Measurements from ENCODE around the gene SLC26A2.
"Not testable (repeated sequence)": the region's sequence is repeated elsewhere in the genome, so short reads cannot be mapped to it uniquely, and the experiment has no call there.

The SLC26A2 gene

GRCh38 chr5:150007050-150007449 lies 46.5 kb downstream of the SLC26A2 start:
- DNase-seq, result no peak

- no peak for DNase-seq
Measured at GRCh38 chr5:150009671-150010387, 49.3 kb downstream of the SLC26A2 start.

- no peak for DNase-seq
Measured at GRCh38 chr5:150013931-150014330, 53.4 kb downstream of the SLC26A2 start.

DNA sequence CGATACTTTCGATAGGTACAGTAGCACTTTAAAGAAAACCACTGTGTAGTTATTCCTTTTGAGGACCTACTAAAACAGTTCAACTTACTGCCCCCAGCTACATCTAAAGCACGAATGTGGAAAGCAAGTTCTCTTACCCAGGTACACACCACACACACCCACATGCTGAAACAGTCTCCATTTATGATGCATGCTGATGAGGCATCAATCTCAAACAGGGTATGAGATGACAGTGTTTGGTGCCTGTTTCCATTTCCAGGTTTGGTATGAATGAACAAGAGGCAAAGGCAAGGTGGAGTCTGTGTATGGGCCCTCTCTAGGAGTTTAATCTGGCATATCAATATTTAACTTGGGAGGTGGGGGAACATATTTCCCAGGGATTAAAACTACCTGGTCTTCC lies 53.9 kb downstream of the SLC26A2 start:
- no peak for DNase-seq

DNA sequence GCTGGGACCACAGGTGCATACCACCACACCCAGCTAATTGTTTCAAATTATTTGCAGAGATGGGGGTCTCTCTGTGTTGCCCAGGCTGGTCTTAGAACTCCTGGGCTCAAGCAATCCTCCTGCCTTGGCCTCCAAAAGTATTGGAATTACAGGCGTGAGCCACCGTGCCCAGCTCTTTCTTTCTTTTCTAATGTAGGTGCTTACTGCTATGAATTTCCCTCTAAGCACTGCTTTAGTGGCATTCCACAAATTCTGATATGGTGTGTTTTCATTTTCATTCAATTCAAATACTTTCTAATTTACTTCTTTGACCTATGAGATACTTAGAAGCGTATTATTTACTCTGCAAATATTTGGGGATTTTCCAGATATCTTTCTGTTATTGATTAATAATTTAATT lies 54.9 kb downstream of the SLC26A2 start:
- no peak for DNase-seq

GRCh38 chr5:150016537-150016936 lies 56.0 kb downstream of the SLC26A2 start:
- DNase-seq, result no peak

- DNase-seq, result no peak
Measured at GRCh38 chr5:150017226-150018005, 56.9 kb downstream of the SLC26A2 start.

DNA sequence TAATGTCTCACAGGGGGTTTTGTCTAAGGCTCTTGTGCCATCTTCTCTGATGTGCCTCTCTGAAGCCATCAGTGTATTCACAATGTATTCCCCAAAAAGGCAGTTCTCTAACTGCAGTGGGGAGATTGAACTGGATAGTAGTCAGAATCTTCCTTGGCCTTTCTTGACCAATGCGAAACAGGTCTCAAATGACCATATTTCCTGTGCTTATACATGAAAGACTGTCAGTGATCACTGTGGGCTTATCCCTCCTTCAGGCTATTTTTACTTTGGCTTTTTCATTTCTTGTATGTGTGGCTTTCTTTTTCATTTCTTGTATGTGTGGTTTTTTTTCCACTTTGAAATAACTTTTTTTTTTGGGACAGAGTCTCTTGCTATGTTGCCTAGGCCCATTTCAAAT lies 59.7 kb downstream of the SLC26A2 start:
- no peak for DNase-seq

- DNase-seq, result no peak
Measured at GRCh38 chr5:150021491-150022157, 61.1 kb downstream of the SLC26A2 start.

DNA sequence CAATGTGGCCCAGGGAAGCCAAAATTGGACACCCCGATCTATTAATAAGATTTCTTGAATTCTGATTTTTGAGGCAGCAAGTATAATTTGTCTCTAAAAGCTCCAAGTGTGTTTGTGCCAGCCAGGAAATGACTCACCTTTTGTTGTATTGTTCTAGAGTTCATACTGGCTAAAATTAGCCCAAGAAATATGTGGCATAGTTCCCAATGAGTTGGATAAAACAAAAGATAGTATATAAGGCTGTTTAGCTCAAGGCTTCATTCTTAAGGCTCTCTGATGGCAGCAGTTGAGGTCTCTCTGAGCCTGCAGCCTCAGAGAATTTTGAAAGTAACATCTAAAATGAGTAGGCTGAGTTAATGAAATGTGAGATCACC lies 61.6 kb downstream of the SLC26A2 start:
- no peak for DNase-seq

GRCh38 chr5:150022681-150023080 lies 62.1 kb downstream of the SLC26A2 start:
- DNase-seq, result no peak

- DNase-seq, result no peak
Measured at GRCh38 chr5:150023136-150023535, 62.6 kb downstream of the SLC26A2 start.

DNA sequence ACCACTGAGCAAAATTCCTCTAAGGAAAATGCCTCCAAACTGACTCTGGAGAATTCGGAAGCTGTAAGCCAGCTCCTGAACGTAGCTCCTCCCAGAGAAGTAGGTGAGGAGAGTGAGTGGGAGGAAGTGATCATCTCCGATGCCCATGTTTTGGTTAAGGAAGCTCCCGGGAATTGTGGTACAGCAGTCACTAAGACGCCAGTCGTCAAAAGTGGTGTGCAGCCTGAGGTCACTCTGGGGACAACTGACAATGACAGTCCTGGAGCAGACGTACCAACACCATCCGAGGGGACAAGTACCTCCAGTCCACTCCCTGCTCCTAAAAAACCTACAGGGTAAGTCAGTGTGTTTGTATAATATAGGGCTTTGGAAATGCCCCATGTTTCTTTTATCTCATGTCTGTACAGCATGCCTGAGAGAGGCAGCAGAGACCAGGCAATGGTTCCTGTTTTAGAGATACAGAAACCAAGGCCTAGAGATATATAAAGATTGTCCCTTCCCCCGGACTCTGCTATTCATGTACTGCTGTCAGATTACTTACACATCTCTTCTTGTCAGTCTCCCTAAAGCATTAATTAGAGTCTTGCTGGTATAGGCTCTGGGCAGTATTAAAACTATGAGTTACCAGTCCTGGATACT lies 63.9 kb downstream of the SLC26A2 start:
- DNase-seq, result no peak

DNA sequence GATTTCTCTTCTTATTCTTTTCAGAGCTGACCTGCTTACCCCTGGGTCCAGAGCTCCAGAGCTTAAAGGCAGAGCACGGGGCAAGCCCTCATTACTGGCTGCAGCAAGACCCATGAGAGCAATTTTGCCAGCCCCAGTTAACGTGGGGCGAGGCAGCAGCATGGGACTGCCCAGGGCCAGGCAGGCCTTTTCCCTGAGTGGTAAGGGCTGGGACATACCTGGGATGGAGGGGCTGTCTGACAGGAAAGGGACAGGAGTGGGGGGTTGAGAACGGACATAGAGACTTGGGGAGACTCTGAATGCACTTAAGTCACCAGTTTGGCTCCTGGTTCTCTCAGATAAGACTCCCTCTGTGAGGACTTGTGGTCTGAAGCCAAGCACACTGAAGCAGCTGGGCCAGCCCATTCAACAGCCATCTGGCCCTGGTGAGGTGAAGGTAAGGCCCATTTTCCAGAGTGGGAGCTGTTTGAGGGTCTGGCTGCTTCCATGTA lies 66.2 kb downstream of the SLC26A2 start:
- no peak for DNase-seq

GRCh38 chr5:150028047-150028446 lies 67.5 kb downstream of the SLC26A2 start:
- DNase-seq, result not testable (repeated sequence)

GRCh38 chr5:150033334-150033733 lies 72.8 kb downstream of the SLC26A2 start:
- no peak for DNase-seq

DNA sequence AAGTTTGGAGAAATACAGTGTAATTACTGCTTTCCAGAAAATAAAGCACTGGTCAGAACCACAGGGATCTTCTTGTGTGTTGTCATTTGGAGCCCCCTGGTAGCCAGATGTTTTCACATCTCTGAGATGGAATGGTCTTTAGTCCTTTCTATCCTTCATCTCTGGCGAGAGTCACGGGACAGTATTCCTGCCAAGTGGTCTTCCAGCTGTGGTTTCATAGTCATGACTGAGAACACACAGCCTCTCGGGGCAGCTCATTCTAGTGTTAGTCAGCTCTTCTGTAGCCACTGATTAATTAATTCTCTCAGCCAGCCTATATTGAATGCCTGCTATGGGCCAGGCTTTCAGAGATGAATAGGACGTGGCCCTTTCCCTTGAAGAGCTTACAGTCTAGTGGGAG lies 74.1 kb downstream of the SLC26A2 start:
- no peak for DNase-seq

DNA sequence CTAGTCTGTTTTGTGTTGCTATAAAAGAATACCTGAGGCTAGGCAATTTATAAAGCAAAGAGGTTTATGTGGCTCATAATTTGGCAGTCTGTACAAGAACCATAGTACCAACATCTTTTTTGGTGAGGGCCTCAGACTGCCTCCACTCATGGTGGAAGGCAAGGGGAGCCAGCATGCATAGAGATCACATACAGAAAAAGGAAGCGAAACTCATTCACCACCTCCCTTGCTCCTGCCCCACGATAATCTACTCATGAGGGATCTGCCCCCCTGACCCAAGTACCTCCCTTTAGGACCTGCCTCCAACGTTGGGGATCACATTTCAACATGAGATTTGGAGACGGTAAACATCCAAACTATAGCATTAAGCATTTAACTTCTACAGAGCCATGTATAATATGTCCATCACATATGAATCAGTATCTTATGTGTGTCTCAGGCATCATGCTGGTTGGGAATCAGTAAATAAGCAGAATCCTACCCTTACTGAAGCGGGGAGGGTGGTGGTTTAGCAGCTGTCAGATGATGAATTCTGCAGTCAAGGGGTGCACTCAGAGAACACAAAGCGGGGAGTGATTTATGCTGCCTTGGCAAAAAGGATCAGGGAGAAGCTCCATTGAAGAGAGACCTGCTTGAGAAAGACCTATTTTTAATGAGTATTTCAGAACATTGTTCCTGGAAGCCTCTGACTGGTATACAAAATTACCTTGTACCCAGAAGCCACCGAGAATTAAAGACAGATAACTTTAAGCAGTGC lies 74.8 kb downstream of the SLC26A2 start:
- no peak for DNase-seq

DNA sequence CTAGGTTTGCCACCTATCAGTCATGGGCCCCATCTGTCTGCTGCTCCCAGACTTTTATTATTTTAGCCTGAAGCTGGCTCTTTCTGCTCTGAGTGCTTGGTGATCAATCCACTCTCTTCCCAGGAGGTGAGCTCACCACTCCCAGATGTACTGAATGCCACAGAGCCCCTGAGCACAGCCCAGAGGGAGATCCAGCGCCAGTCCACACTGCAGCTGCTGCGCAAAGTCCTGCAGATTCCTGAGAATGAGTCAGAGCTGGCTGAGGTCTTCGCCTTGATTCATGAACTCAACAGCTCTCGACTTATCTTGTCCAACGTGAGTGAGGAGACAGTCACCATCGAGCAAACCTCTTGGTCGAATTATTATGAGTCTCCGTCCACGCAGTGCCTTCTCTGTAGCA lies 76.0 kb downstream of the SLC26A2 start:
- no peak for DNase-seq
